Endothelial cell (in vitro differentiated cells): ENCODE results near the gene UBTD1. TPM values are rescaled to one million over a fixed set of nuclear protein-coding genes. Genes with fewer than 3 reads are reported as not detected.

ENCODE experiments used
- DNase-seq: peaks from one replicate; pipeline ENCODE4 v3.0.0; 2021; ENCODE audit warnings: low spot score
- H3K27ac Mint-ChIP-seq: one replicate; pipeline ENCODE4 v1.8.0; 2021; ENCODE audit warnings: mixed read lengths, inconsistent platforms; ENCODE audit not compliant: unreplicated experiment
- H3K27me3 Mint-ChIP-seq: one replicate; pipeline ENCODE4 v1.8.0; 2021; ENCODE audit warnings: mild to moderate bottlenecking, moderate library complexity, mixed read lengths, inconsistent platforms; ENCODE audit not compliant: unreplicated experiment
- H3K36me3 Mint-ChIP-seq: one replicate; pipeline ENCODE4 v1.8.0; 2021; ENCODE audit warnings: mild to moderate bottlenecking, low read depth, mixed read lengths, inconsistent platforms; ENCODE audit not compliant: unreplicated experiment
- H3K4me1 Mint-ChIP-seq: one replicate; pipeline ENCODE4 v1.8.0; 2021; ENCODE audit warnings: mild to moderate bottlenecking, mixed read lengths, inconsistent platforms; ENCODE audit not compliant: unreplicated experiment
- H3K4me3 Mint-ChIP-seq: one replicate; pipeline ENCODE4 v1.8.0; 2021; ENCODE audit warnings: mild to moderate bottlenecking, mixed read lengths, inconsistent platforms; ENCODE audit not compliant: unreplicated experiment
- H3K9me3 Mint-ChIP-seq: one replicate; pipeline ENCODE4 v1.8.0; 2021; ENCODE audit warnings: mixed read lengths, inconsistent platforms; ENCODE audit not compliant: unreplicated experiment
- total RNA-seq: library from RNA; stranded (reverse); fragmentation: NEBNext Ultra II Directional; extraction: Animal tissue kit (Norgen Biotek cat#: 25700); gene quantifications from one replicate; pipeline ENCODE4 v1.2.1, GENCODE V29; 2021; ENCODE audit not compliant: unreplicated experiment
- TF ChIP-seq, protein P1 (sequence below): fragments of 200-600 bp; sonication (generic); IDR thresholded peaks from one replicate; pipeline ENCODE4 v1.5.0; 2021; ENCODE audit warnings: antibody characterized with exemption; ENCODE audit not compliant: unreplicated experiment

The UBTD1 gene
- total RNA-seq, 1 donor from 2014 or later = 78.0 TPM

DNA sequence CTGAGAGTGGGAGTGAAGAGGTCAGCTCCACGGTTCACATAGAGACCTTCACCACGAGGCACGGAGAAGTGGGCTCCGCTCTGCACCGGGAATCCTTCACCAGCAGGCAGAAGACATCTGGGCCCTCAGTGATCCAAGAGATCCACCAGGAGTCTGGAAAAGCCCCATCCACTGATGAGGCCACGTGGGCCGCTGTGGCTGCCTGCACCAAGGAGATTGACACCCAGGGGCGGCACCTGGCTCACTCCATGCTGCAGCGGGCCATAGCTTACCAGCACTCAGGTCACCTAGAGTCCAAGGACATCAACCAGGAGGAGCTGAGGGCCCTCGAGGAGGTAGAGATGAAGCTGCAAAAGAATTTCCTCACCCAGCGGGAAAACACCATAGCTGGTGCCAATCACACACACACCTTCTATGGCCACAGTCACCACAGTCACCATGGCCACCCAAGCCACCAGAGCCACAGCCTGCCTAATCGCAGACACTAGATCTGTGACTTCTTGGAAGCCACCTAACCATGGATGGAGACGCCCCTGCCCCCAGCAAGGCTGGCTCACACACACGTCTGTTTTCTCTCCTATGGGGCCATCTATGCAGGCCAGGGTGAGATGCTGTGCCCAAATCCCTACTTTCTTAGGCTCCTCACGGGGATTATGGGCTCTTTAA is 91.5 kb downstream of the UBTD1 start:
- no peak for DNase-seq
- no peak overlapping the region for H3K27ac Mint-ChIP-seq
- H3K9me3 Mint-ChIP-seq = no peaks in the 10 kb centered on the region
- H3K36me3 Mint-ChIP-seq = no peaks in the 10 kb centered on the region
- TF ChIP-seq, protein P1, sequence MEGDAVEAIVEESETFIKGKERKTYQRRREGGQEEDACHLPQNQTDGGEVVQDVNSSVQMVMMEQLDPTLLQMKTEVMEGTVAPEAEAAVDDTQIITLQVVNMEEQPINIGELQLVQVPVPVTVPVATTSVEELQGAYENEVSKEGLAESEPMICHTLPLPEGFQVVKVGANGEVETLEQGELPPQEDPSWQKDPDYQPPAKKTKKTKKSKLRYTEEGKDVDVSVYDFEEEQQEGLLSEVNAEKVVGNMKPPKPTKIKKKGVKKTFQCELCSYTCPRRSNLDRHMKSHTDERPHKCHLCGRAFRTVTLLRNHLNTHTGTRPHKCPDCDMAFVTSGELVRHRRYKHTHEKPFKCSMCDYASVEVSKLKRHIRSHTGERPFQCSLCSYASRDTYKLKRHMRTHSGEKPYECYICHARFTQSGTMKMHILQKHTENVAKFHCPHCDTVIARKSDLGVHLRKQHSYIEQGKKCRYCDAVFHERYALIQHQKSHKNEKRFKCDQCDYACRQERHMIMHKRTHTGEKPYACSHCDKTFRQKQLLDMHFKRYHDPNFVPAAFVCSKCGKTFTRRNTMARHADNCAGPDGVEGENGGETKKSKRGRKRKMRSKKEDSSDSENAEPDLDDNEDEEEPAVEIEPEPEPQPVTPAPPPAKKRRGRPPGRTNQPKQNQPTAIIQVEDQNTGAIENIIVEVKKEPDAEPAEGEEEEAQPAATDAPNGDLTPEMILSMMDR = no peak
- no peaks in the 10 kb centered on the region for H3K4me1 Mint-ChIP-seq
- H3K27me3 Mint-ChIP-seq = peaks cover 1% of the 10 kb centered on the region
- no peak overlapping the region for H3K4me3 Mint-ChIP-seq

DNA sequence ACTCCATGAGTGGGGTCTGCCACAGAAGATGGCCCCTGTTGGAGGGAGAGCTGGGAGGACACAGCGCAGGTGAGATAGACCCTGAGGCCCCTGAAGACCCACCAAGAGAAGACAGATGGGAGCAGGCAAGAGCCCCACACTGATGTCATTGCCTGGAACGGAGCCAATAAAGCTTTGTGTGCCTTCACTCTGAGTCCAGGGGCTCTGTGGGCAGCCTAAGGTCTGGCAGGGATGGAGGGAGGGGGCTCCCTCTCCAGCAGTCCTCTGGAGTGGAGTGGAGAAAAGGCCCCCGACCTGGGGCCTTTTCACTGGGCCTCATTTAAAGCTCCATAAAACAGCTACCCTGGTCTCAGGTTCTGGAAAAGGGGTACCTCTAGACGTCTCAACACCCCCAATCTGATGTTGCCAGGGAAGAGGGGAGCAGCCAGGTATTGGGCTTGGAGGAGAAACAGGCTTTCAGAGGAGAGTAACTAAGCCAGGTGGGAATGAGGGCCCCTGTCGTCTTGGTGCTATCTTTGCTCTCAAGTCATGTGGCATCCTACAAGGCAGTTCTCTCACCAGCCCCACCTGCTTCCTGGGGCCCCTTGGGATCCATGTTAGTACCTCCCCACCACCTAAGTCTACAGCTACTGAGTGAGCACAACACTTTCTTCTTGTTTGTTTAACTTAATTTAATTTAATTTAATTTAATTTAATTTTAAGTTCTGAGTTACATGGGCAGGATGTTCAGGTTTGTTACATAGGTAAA is 92.2 kb downstream of the UBTD1 start:
- H3K27me3 Mint-ChIP-seq = peaks cover 1% of the 10 kb centered on the region
- no peaks in the 10 kb centered on the region for H3K9me3 Mint-ChIP-seq
- H3K4me1 Mint-ChIP-seq = no peaks in the 10 kb centered on the region
- H3K4me3 Mint-ChIP-seq = no peak overlapping the region
- no peak overlapping the region for H3K27ac Mint-ChIP-seq
- TF ChIP-seq, protein P1 = no peak
- no peak for DNase-seq
- no peaks in the 10 kb centered on the region for H3K36me3 Mint-ChIP-seq

DNA sequence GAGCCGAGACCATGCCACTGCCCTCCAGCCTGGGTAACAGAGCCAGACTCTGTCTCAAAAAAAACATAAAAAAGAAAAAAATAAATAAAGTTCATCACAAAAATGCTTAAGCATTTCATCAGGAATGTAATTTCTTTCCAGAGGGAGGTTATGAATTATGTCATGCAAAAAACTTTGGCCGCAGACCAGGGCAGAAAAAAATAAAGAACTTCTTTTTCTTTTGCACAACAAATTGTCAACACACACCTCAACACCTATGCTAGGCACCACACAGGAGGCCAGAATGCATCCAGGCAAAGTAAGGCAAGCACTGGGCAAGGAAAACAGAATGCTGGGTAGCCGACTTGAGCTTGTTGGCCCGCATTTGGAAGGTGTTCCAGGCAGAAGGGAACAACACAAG is 94.7 kb downstream of the UBTD1 start:
- TF ChIP-seq, protein P1 = no peak
- peaks cover 7% of the 10 kb centered on the region for H3K4me1 Mint-ChIP-seq
- H3K9me3 Mint-ChIP-seq = no peaks in the 10 kb centered on the region
- H3K27ac Mint-ChIP-seq = no peak overlapping the region
- H3K27me3 Mint-ChIP-seq = peaks cover 3% of the 10 kb centered on the region
- DNase-seq = no peak
- no peak overlapping the region for H3K4me3 Mint-ChIP-seq
- H3K36me3 Mint-ChIP-seq = no peaks in the 10 kb centered on the region

DNA sequence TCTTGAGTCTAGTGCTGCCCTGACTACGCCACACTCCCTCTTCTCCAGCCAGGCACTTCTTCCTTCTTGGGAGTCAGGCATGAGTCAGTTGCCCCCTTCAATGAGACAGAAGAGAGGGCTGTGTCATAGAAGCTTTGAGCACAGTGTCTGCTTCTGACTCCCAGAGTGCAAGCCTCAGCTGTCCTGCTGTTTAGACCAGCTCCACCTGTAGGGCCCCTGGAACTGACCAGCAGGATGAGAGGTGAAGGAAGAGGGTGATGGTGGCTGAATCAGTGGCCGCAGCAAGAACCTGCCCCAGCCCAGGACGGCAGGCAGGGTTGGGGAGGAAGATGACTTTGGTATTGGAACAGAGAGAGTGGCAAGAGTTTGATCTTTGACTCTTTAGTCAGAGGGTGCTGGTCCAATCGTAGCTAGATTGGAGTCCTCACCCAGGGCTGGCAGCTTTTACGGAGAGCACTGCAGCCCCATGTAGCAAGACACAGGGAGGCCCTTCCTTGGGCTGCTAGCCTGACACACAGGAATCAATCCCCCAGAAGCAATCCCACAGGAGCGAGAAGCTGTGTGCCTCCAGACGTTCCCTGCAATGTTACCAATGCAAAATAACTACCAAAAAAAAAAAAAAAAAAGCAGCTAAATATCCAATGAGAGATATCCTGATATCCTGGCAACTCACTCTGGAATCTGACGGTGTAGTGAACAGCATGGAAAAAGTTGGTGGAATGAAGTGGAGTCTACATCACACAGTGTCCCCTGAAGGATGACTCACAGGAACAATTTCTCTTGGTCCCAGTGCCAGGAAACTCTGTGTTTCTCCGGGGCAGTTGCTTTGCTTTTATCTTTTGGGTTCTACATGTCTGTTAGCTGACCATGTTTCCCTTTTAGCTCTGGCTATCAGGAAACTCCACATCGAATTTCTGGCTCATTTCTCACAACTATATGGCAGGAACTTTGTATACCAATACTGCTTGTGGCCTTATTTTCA is 97.7 kb downstream of the UBTD1 start:
- H3K9me3 Mint-ChIP-seq = no peaks in the 10 kb centered on the region
- no peak overlapping the region for H3K4me3 Mint-ChIP-seq
- no peak for DNase-seq
- peaks cover 7% of the 10 kb centered on the region for H3K4me1 Mint-ChIP-seq
- H3K27me3 Mint-ChIP-seq = peaks cover 10% of the 10 kb centered on the region
- no peaks in the 10 kb centered on the region for H3K36me3 Mint-ChIP-seq
- TF ChIP-seq, protein P1 = no peak
- no peak overlapping the region for H3K27ac Mint-ChIP-seq
